Left lung (tissue), 10 donors: Measurements from ENCODE around the gene PDE6C. TPM values are rescaled to one million over a fixed set of nuclear protein-coding genes. Genes with fewer than 3 reads are reported as not detected.

Source experiments
- ATAC-seq: fragments of 200-7000 bp; cut with Tn5 transposase; one replicate; pipeline ENCODE4 v1.9.1; 2020; ENCODE audit warnings: moderate library complexity
- DNase-seq, 4 donors: peaks; one replicate each; pipeline ENCODE4 v3.0.0-alpha.2; 2013 to 2020
- H3K27ac ChIP-seq, 2 donors: fragments of 200-600 bp; sonication (generic) in 1 of 2; one replicate each; pipeline versions ENCODE4 v1.5.0 to v1.8.0; 2020 to 2021
- H3K27me3 ChIP-seq, 2 donors: fragments of 200-600 bp; sonication (generic) in 1 of 2; one replicate each; pipeline versions ENCODE4 v1.5.0 to v1.8.0; 2020 to 2021
- H3K36me3 ChIP-seq, 2 donors: fragments of 200-600 bp; sonication (generic) in 1 of 2; one replicate each; pipeline versions ENCODE4 v1.5.0 to v1.8.0; 2020 to 2021
- H3K4me1 ChIP-seq, 2 donors: fragments of 200-600 bp; one replicate each; pipeline ENCODE4 v1.8.0; 2021
- H3K4me3 ChIP-seq, 2 donors: fragments of 200-600 bp; sonication (generic) in 1 of 2; one replicate each; pipeline versions ENCODE4 v1.5.0 to v1.8.0; 2020 to 2021; ENCODE audit warnings: mild to moderate bottlenecking in 1 of 2
- H3K9me3 ChIP-seq, 2 donors: fragments of 200-600 bp; sonication (generic) in 1 of 2; one replicate each; pipeline versions ENCODE4 v1.5.0 to v1.8.0; 2020 to 2021
- intact Hi-C, 2 donors: fragments of 100-400 bp; cut with DNase I; formaldehyde crosslinking; loops; one replicate each; pipeline versions ENCODE4 v1.11.2 to v1.14.2; 2022
- polyA plus RNA-seq, 6 donors: library from polyadenylated mRNA; unstranded; fragments of 120-200 nt; gene quantifications; one replicate each; pipeline ENCODE4 v1.2.1, GENCODE V29; 2013; ENCODE audit not compliant: insufficient read length in 6 of 6
- total RNA-seq, 2 donors: library from RNA; stranded (reverse); fragmentation: NEBNext Ultra II Directional; extraction: Animal tissue kit (Norgen Biotek cat#: 25700); gene quantifications; one replicate each; pipeline ENCODE4 v1.2.1, GENCODE V29; 2021
- TF ChIP-seq, protein P1 (sequence below), 2 donors: fragments of 200-600 bp; sonication (generic) in 1 of 2; IDR thresholded peaks; one replicate each; pipeline versions ENCODE4 v1.5.0 to v1.8.0; 2021; ENCODE audit warnings: antibody characterized with exemption in 2 of 2
- donor health status: DM: no; HTN: yes; CAD: no.
- donor health status: DM: no; HTN: no; CAD: no.

PDE6C gene
- total and polyA plus RNA-seq, 8 donors: 1.3 to 1.9 (median 1.6) TPM; not detected in 2

GRCh38 chr10:93568105-93568390, 44.3 kb upstream of the PDE6C start:
- ATAC-seq (no peak), DNase-seq (no peak)
- peaks cover 28 to 57% of the 10 kb centered on the region in 2 donors for H3K27me3 ChIP-seq
- H3K36me3 ChIP-seq: no peaks in the 10 kb centered on the region
- peaks cover 0 to 35% of the 10 kb centered on the region in 2 donors for H3K4me1 ChIP-seq
- TF ChIP-seq, protein P1, sequence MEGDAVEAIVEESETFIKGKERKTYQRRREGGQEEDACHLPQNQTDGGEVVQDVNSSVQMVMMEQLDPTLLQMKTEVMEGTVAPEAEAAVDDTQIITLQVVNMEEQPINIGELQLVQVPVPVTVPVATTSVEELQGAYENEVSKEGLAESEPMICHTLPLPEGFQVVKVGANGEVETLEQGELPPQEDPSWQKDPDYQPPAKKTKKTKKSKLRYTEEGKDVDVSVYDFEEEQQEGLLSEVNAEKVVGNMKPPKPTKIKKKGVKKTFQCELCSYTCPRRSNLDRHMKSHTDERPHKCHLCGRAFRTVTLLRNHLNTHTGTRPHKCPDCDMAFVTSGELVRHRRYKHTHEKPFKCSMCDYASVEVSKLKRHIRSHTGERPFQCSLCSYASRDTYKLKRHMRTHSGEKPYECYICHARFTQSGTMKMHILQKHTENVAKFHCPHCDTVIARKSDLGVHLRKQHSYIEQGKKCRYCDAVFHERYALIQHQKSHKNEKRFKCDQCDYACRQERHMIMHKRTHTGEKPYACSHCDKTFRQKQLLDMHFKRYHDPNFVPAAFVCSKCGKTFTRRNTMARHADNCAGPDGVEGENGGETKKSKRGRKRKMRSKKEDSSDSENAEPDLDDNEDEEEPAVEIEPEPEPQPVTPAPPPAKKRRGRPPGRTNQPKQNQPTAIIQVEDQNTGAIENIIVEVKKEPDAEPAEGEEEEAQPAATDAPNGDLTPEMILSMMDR (IDR thresholded peaks at IDR 0.05): no peak
- intact Hi-C loops: no loop called here
- no peaks in the 10 kb centered on the region for H3K9me3 ChIP-seq
- H3K27ac ChIP-seq: no peak overlapping the region
- peak overlapping the region in 1 of 2 donors; percentile 16 for H3K4me3 ChIP-seq

DNA sequence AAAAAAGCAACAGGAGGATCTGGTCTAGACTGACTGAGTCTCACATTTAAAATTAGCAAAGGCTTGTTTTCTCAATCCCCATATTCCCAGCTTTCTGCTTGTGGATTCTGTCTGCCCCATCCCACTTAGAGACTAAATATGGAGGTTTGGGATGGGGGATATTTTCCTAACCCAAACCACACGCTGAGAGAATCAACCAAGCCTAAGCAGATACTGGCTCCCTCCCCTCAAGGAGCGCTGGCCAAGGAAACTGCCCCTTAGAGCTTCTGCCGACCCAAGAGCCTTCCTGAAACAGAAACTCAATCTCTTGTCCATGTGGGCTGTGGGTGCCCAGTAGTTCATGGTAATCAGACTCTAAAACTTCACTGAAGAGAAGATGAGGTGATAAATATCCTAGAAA, 42.0 kb upstream of the PDE6C start:
- TF ChIP-seq, protein P1 (IDR thresholded peaks at IDR 0.05): no peak
- H3K27ac ChIP-seq: no peak overlapping the region
- intact Hi-C loops: no loop called here
- ATAC-seq: no peak
- no peaks in the 10 kb centered on the region for H3K9me3 ChIP-seq
- DNase-seq: no peak
- H3K36me3 ChIP-seq: no peaks in the 10 kb centered on the region
- H3K4me1 ChIP-seq: peaks cover 0 to 43% of the 10 kb centered on the region in 2 donors
- peaks cover 28 to 52% of the 10 kb centered on the region in 2 donors for H3K27me3 ChIP-seq
- no peak overlapping the region for H3K4me3 ChIP-seq

DNA sequence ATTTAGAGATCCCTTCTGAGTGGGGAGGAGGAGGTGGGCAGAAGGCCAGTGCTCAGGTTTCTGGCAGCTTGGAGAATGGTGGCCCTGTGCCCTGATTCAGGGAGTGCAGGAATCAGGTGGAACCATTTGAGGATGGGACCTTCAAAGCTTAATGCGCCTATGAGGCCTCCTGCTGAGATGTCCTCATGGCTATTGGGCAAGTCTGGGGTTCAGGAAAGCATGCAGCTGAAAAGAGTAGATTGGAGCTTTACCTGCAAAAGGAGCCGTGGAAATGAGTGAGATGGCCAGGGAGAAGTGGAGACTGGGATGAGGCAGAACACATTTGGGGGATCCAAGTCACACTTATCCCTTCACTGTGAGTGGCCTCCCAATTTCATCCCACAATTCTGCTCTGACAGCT, 39.7 kb upstream of the PDE6C start:
- H3K27me3 ChIP-seq: peaks cover 9 to 29% of the 10 kb centered on the region in 2 donors
- no peak for DNase-seq

GRCh38 chr10:93573051-93573909, 39.1 kb upstream of the PDE6C start:
- peaks cover 2 to 23% of the 10 kb centered on the region in 2 donors for H3K27me3 ChIP-seq
- H3K27ac ChIP-seq: no peak overlapping the region
- no peaks in the 10 kb centered on the region for H3K36me3 ChIP-seq
- DNase-seq: peak in 1 of 4 donors; percentile 57
- peaks cover 0 to 17% of the 10 kb centered on the region in 2 donors for H3K4me1 ChIP-seq
- ATAC-seq: peak; percentile 74
- no peak overlapping the region for H3K4me3 ChIP-seq
- intact Hi-C loops: no loop called here
- TF ChIP-seq, protein P1 (IDR thresholded peaks at IDR 0.05): no peak
- no peaks in the 10 kb centered on the region for H3K9me3 ChIP-seq

More for the DNA sequence above, 39.7 kb upstream of the PDE6C start:
- ATAC-seq: no peak
- Histone ChIP-seq H3K9me3 (no peaks in the 10 kb centered on the region), H3K36me3 (no peaks in the 10 kb centered on the region), H3K4me3 (no peak overlapping the region), H3K4me1 (peaks cover 0 to 22% of the 10 kb centered on the region in 2 donors), H3K27ac (no peak overlapping the region)
- TF ChIP-seq, protein P1 (IDR thresholded peaks at IDR 0.05): no peak
- intact Hi-C loops: no loop called here

- Histone ChIP-seq H3K4me1 (peaks cover 0 to 17% of the 10 kb centered on the region in 2 donors), H3K27ac (no peak overlapping the region), H3K4me3 (no peak overlapping the region), H3K9me3 (no peaks in the 10 kb centered on the region), H3K36me3 (no peaks in the 10 kb centered on the region), H3K27me3 (peaks cover 0 to 16% of the 10 kb centered on the region in 2 donors)
- TF ChIP-seq, protein P1 (IDR thresholded peaks at IDR 0.05): no peak
- intact Hi-C loops: no loop called here
- DNase-seq (no peak), ATAC-seq (no peak)
These were observed 38.4 kb upstream of the PDE6C start for GRCh38 chr10:93573924-93574323.
